Subcutaneous adipose tissue (tissue), 4 donors: ENCODE results near the gene RNF39. TPM values are rescaled to one million over a fixed set of nuclear protein-coding genes. Genes with fewer than 3 reads are reported as not detected.

ENCODE experiments used
- CTCF ChIP-seq: fragments of 450-650 bp; IDR thresholded peaks from one replicate; pipeline ENCODE4 v1.5.1; 2016; ENCODE audit warnings: low read depth, mild to moderate bottlenecking, control low read depth, antibody characterized with exemption, moderate library complexity
- total RNA-seq, 4 donors: library from RNA; depleted of rRNA; stranded (reverse); fragments of >200 nt; gene quantifications; one replicate each; pipeline ENCODE4 v1.1.0, GENCODE V29; 2016

RNF39 gene
- total RNA-seq, 4 donors from 2014 or later: not detected

DNA sequence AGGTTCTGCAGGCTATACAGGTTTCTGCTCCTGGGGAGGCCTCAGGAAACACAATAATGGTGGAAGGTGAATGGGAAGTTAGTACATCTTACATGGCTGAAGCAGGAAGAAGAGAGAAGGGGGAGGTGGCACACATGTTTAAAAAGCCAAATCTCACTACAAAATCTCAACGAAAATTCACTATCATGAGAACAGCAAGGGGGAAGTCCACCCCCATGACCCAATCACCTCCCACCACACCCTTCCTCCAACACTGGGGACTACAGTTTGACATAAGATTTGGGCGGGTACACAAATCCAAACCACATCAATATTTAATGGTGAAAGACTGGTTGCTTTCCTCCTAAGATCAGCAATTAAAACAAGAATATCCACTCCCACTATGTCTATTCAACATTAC, 28.3 kb downstream of the RNF39 start:
- TF ChIP-seq CTCF: no peak

GRCh38 chr6:30044630-30045029, 30.9 kb downstream of the RNF39 start:
- no peak for TF ChIP-seq CTCF

DNA sequence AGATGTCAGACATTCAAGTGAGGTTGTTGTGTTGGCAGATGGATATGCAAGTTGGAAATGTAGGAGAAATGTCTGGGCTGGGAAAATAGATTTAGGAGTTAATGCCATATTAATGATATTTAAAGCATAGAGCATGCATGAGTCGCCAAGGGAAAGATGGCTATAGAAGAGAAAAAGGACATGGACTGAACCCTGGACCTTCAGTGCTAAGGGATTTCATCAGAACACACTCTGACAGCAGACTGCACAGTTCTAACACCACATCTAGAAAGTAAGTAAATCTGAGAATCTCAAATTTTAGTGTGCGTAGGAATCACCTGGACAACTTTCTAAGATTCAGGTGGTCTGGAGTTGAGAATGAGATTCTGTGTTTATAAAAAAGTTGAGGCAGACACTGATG, 31.8 kb downstream of the RNF39 start:
- TF ChIP-seq CTCF: no peak

- no peak for TF ChIP-seq CTCF
Measured at GRCh38 chr6:30042914-30043313, 32.7 kb downstream of the RNF39 start.

GRCh38 chr6:30042476-30042875, 33.1 kb downstream of the RNF39 start:
- TF ChIP-seq CTCF: no peak

- no peak for TF ChIP-seq CTCF
Measured at GRCh38 chr6:30041821-30042220, 33.7 kb downstream of the RNF39 start.

DNA sequence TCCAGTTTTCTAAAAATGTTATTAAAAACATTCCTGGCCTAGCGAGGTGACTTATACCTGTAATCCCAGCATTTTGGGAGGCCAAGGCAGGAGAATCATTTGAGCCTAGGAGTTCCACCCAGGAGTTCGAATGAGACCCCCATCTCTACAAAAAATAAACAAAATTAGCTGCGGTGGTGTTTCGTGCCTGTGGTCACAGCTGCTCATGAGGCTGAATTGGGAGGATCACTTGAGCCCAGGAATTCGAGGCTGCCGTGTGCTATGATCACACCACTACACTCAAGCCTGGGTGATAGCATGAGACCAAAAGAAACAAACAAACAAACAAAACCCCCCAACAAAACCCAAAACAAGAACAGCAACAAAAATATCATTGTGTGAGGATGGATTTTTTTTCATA, 34.3 kb downstream of the RNF39 start:
- no peak for TF ChIP-seq CTCF

- TF ChIP-seq CTCF: no peak
Measured at GRCh38 chr6:30037182-30037788, 38.3 kb downstream of the RNF39 start.
